Activated T-helper 2 cell treated with anti-CD3 and anti-CD28 coated beads, Interferon-gamma antibody, Interleukin-2, Interleukin-4, amounts not matched to agents 10 μg/mL and 5 μg/mL and 100 μg/mL, durations not matched to agents 14 hours and 24 hours and 36 hours (primary cell): ENCODE results near the gene CHST3. TPM values are rescaled to one million over a fixed set of nuclear protein-coding genes. Genes with fewer than 3 reads are reported as not detected.
"Not testable (repeated sequence)": the region's sequence is repeated elsewhere in the genome, so short reads cannot be mapped to it uniquely, and the experiment has no call there.

Experiments used
- DNase-seq: peaks from one replicate; pipeline ENCODE4 v3.0.0; 2021; ENCODE audit warnings: low spot score
- H3K27ac Mint-ChIP-seq: one replicate; pipeline ENCODE4 v1.8.0; 2021; ENCODE audit warnings: mixed read lengths
- H3K27me3 Mint-ChIP-seq: one replicate; pipeline ENCODE4 v1.8.0; 2021; ENCODE audit warnings: low read depth, mixed read lengths
- H3K36me3 Mint-ChIP-seq: one replicate; pipeline ENCODE4 v1.8.0; 2021; ENCODE audit warnings: low read depth, mixed read lengths
- H3K4me1 Mint-ChIP-seq: one replicate; pipeline ENCODE4 v1.8.0; 2021; ENCODE audit warnings: low read depth, mixed read lengths
- H3K4me3 Mint-ChIP-seq: one replicate; pipeline ENCODE4 v1.8.0; 2021; ENCODE audit warnings: low read depth, mild to moderate bottlenecking, moderate library complexity, mixed read lengths
- H3K9me3 Mint-ChIP-seq: one replicate; pipeline ENCODE4 v1.8.0; 2021; ENCODE audit warnings: mixed read lengths
- intact Hi-C: fragments of 100-400 bp; cut with micrococcal nuclease; formaldehyde crosslinking; loops from one replicate; pipeline ENCODE4 v1.15.1; 2023
- total RNA-seq: library from RNA; stranded (reverse); gene quantifications from 2 replicates; pipeline ENCODE4 v1.2.3, GENCODE V29; 2022

CHST3 gene
- total RNA-seq, 1 donor from 2014 or later = 0.52 TPM

- Mint-ChIP-seq H3K36me3 (no peaks in the 10 kb centered on the region), H3K4me1 (peaks cover 7% of the 10 kb centered on the region), H3K27me3 (no peaks in the 10 kb centered on the region), H3K4me3 (no peak overlapping the region), H3K27ac (no peak overlapping the region), H3K9me3 (no peaks in the 10 kb centered on the region)
- intact Hi-C loops = no loop called here
- DNase-seq = no peak
These were observed 16.2 kb downstream of the CHST3 start for GRCh38 chr10:71980181-71981014.

GRCh38 chr10:71981015-71981875 is 17.1 kb downstream of the CHST3 start:
- no peak for DNase-seq
- Mint-ChIP-seq H3K27me3 (no peaks in the 10 kb centered on the region), H3K4me3 (no peak overlapping the region), H3K4me1 (peaks cover 11% of the 10 kb centered on the region), H3K9me3 (no peaks in the 10 kb centered on the region), H3K27ac (no peak overlapping the region), H3K36me3 (no peaks in the 10 kb centered on the region)
- intact Hi-C loops = no loop called here

GRCh38 chr10:71981876-71982230 is 17.7 kb downstream of the CHST3 start:
- Mint-ChIP-seq H3K9me3 (no peaks in the 10 kb centered on the region), H3K36me3 (no peaks in the 10 kb centered on the region), H3K27me3 (no peaks in the 10 kb centered on the region), H3K4me1 (peaks cover 11% of the 10 kb centered on the region), H3K27ac (no peak overlapping the region), H3K4me3 (no peak overlapping the region)
- DNase-seq = no peak
- intact Hi-C loops = no loop called here

- Mint-ChIP-seq H3K27ac (no peak overlapping the region), H3K36me3 (no peaks in the 10 kb centered on the region), H3K4me3 (no peak overlapping the region), H3K27me3 (no peaks in the 10 kb centered on the region), H3K4me1 (peaks cover 11% of the 10 kb centered on the region), H3K9me3 (no peaks in the 10 kb centered on the region)
- no peak for DNase-seq
- intact Hi-C loops = no loop called here
These were observed 18.3 kb downstream of the CHST3 start for GRCh38 chr10:71982269-71983178.

GRCh38 chr10:71984126-71984808 is 20.1 kb downstream of the CHST3 start:
- Mint-ChIP-seq H3K4me1 (peaks cover 11% of the 10 kb centered on the region), H3K36me3 (no peaks in the 10 kb centered on the region), H3K4me3 (no peak overlapping the region), H3K9me3 (no peaks in the 10 kb centered on the region), H3K27me3 (peaks cover 3% of the 10 kb centered on the region), H3K27ac (no peak overlapping the region)
- DNase-seq = no peak
- intact Hi-C loops = loop anchor here (1.0 kb wide), 1 partner anchor 10 kb away; no protein-coding TSS in a partner anchor

GRCh38 chr10:71984809-71985388 is 20.7 kb downstream of the CHST3 start:
- Mint-ChIP-seq H3K27ac (peak overlapping the region; percentile 24), H3K9me3 (no peaks in the 10 kb centered on the region), H3K36me3 (no peaks in the 10 kb centered on the region), H3K4me1 (peaks cover 11% of the 10 kb centered on the region), H3K4me3 (no peak overlapping the region), H3K27me3 (peaks cover 4% of the 10 kb centered on the region)
- intact Hi-C loops = loop anchor here (1.0 kb wide), 1 partner anchor 11 kb away; no protein-coding TSS in a partner anchor
- DNase-seq = no peak

- H3K27ac Mint-ChIP-seq = peak overlapping the region; percentile 24
- H3K4me1 Mint-ChIP-seq = peaks cover 11% of the 10 kb centered on the region
- peaks cover 4% of the 10 kb centered on the region for H3K27me3 Mint-ChIP-seq
- no peak for DNase-seq
- H3K36me3 Mint-ChIP-seq = no peaks in the 10 kb centered on the region
- no peaks in the 10 kb centered on the region for H3K9me3 Mint-ChIP-seq
- intact Hi-C loops = no loop called here
- peak overlapping the region; percentile 1 for H3K4me3 Mint-ChIP-seq
These were observed 21.5 kb downstream of the CHST3 start for GRCh38 chr10:71985542-71986250.

- H3K4me3 Mint-ChIP-seq, H3K9me3 Mint-ChIP-seq, DNase-seq, H3K27me3 Mint-ChIP-seq, H3K27ac Mint-ChIP-seq, H3K36me3 Mint-ChIP-seq, intact Hi-C loops: not testable (repeated sequence)
- peaks cover 11% of the 10 kb centered on the region for H3K4me1 Mint-ChIP-seq
These were observed 24.7 kb downstream of the CHST3 start for GRCh38 chr10:71988895-71989294.

- intact Hi-C loops = no loop called here
- Mint-ChIP-seq H3K27ac (no peak overlapping the region), H3K4me3 (no peak overlapping the region), H3K4me1 (peaks cover 10% of the 10 kb centered on the region), H3K27me3 (peaks cover 4% of the 10 kb centered on the region), H3K9me3 (no peaks in the 10 kb centered on the region), H3K36me3 (no peaks in the 10 kb centered on the region)
- DNase-seq = no peak
These were observed 25.7 kb downstream of the CHST3 start for GRCh38 chr10:71989661-71990454.

GRCh38 chr10:71990706-71991269 is 26.6 kb downstream of the CHST3 start:
- Mint-ChIP-seq H3K36me3 (no peaks in the 10 kb centered on the region), H3K4me1 (peaks cover under 1% of the 10 kb centered on the region), H3K9me3 (no peaks in the 10 kb centered on the region), H3K27me3 (peaks cover 4% of the 10 kb centered on the region), H3K27ac (no peak overlapping the region), H3K4me3 (no peak overlapping the region)
- DNase-seq = no peak
- intact Hi-C loops = no loop called here
